DOHH2 (cell line): ENCODE data around the gene JAK3.

Experiments
- CTCF ChIP-seq: fragments of 200-600 bp; sonication (generic); IDR thresholded peaks from one replicate; pipeline ENCODE4 v1.5.1; 2014; ENCODE audit warnings: antibody characterized with exemption, mild to moderate bottlenecking, low read depth, low read length; ENCODE audit not compliant: poor library complexity, severe bottlenecking
- EZH2phosphoT487 ChIP-seq: fragments of 200-600 bp; sonication (generic); IDR thresholded peaks from 2 replicates; pipeline ENCODE4 v1.6.1; 2017; ENCODE audit warnings: borderline replicate concordance, mild to moderate bottlenecking, antibody characterized with exemption, low read length, moderate library complexity, mixed read lengths

GRCh38 chr19:17807731-17808316, 40.0 kb downstream of the JAK3 start:
- TF ChIP-seq CTCF (no peak), EZH2phosphoT487 (no peak)
